Fibroblast of the conjunctiva (primary cell): ENCODE data around the gene CLDN18.

Experiments used
- DNase-seq: peaks from one replicate; pipeline ENCODE4 v3.0.0-alpha.2; 2010; ENCODE audit warnings: low read depth

CLDN18 gene

GRCh38 chr3:138009476-138010272 is at the start of gene CLDN18:
Gene CLDN18, plus strand, starts transcription at chr3:138010165. Its CDS starts 61 bp downstream, at chr3:138010226.
- DNase-seq: no peak

GRCh38 chr3:137962251-137962650 is 47.7 kb upstream of the CLDN18 start:
- DNase-seq: no peak

GRCh38 chr3:137963463-137963862 is 46.5 kb upstream of the CLDN18 start:
- DNase-seq: no peak

GRCh38 chr3:137970914-137971831 is 38.8 kb upstream of the CLDN18 start:
- peak; percentile 41 for DNase-seq

- DNase-seq: no peak
Observed at GRCh38 chr3:137972396-137972795, 37.6 kb upstream of the CLDN18 start.

GRCh38 chr3:137978328-137978727 is 31.6 kb upstream of the CLDN18 start:
- no peak for DNase-seq

- no peak for DNase-seq
Observed at GRCh38 chr3:137987723-137988122, 22.2 kb upstream of the CLDN18 start.

- no peak for DNase-seq
Observed at GRCh38 chr3:137988152-137988551, 21.8 kb upstream of the CLDN18 start.

- no peak for DNase-seq
Observed at GRCh38 chr3:137988982-137989381, 21.0 kb upstream of the CLDN18 start.

GRCh38 chr3:137990427-137990826 is 19.5 kb upstream of the CLDN18 start:
- DNase-seq: no peak

GRCh38 chr3:137992592-137992991 is 17.4 kb upstream of the CLDN18 start:
- no peak for DNase-seq

GRCh38 chr3:137998121-137999042 is 11.6 kb upstream of the CLDN18 start:
- no peak for DNase-seq

- DNase-seq: no peak
Observed at GRCh38 chr3:138003069-138003468, 6.9 kb upstream of the CLDN18 start.

GRCh38 chr3:138005627-138006026 is 4.3 kb upstream of the CLDN18 start:
- no peak for DNase-seq

GRCh38 chr3:138007898-138008297 is 2.1 kb upstream of the CLDN18 start:
- no peak for DNase-seq

- DNase-seq: no peak
Observed at GRCh38 chr3:138010273-138010590, 267 bp downstream of the CLDN18 start.

- DNase-seq: no peak
Observed at GRCh38 chr3:138011722-138012121, 1.8 kb downstream of the CLDN18 start.

- DNase-seq: no peak
Observed at GRCh38 chr3:138012526-138012925, 2.6 kb downstream of the CLDN18 start.

GRCh38 chr3:138016065-138016464 is 6.1 kb downstream of the CLDN18 start:
- no peak for DNase-seq

- DNase-seq: no peak
Observed at GRCh38 chr3:138019281-138020069, 9.5 kb downstream of the CLDN18 start.

GRCh38 chr3:138023754-138024153 is 13.8 kb downstream of the CLDN18 start:
- no peak for DNase-seq
